D721Med (cell line): Measurements from ENCODE around the gene SCAMP1.

Source experiments
- DNase-seq: peaks from one replicate; pipeline ENCODE4 v3.0.0; 2011; ENCODE audit warnings: low spot score; ENCODE audit not compliant: insufficient read length
- FAIRE-seq: peaks from 2 replicates; lab custom pipeline; 2011; peaks lifted over from hg19 to GRCh38; lab: Jason Lieb, UNC
- TF ChIP-seq, protein P1 (sequence below): IDR thresholded peaks from 2 replicates; pipeline ENCODE4 v1.5.1; 2012; ENCODE audit warnings: mild to moderate bottlenecking, control low read depth; ENCODE audit not compliant: insufficient read depth; ENCODE audit errors: missing control alignments

Gene SCAMP1

DNA sequence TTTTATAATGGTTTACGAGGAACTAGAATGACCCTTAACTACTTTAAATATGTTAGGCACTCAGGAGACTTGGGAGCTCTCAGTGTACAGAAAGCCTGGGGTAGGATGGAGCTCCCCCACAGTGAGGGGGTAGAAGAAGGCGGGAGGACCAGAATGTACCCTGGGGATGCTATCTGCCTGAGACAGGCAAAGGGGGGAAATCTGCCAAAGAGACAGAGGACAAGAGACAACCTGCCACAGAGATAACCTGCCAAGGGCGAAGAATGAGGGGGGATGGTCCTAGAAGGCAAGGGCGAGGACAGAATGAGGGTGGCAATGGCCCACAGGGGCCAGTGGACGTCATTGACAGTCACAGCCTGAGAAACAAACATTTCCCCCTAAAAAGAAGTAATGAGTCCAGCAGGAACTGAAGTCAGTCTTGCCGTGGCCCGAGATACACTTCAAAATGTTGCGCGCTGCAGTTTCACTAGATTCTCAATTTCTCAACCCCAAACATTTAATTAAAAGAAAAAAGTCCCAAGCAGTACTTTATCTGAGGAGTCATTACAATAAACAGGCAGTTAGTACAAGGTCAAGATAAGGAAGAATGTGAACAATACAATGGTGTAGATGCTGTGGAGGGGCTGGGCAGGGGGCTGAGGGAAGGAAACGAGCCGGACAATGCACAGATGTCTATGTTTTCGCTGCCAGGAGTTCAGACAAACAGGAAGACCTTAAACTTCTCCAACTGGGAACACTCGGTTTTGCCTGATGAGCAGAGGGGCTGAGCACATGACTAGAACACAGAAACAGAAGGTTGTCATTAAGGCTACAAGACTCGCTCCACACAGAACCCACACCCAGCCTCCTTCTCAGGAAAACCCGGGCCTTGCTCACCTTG lies 163.1 kb downstream of the SCAMP1 start:
- no peak for DNase-seq
- FAIRE-seq, result no peak
- TF ChIP-seq, protein P1, sequence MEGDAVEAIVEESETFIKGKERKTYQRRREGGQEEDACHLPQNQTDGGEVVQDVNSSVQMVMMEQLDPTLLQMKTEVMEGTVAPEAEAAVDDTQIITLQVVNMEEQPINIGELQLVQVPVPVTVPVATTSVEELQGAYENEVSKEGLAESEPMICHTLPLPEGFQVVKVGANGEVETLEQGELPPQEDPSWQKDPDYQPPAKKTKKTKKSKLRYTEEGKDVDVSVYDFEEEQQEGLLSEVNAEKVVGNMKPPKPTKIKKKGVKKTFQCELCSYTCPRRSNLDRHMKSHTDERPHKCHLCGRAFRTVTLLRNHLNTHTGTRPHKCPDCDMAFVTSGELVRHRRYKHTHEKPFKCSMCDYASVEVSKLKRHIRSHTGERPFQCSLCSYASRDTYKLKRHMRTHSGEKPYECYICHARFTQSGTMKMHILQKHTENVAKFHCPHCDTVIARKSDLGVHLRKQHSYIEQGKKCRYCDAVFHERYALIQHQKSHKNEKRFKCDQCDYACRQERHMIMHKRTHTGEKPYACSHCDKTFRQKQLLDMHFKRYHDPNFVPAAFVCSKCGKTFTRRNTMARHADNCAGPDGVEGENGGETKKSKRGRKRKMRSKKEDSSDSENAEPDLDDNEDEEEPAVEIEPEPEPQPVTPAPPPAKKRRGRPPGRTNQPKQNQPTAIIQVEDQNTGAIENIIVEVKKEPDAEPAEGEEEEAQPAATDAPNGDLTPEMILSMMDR, result no peak

DNA sequence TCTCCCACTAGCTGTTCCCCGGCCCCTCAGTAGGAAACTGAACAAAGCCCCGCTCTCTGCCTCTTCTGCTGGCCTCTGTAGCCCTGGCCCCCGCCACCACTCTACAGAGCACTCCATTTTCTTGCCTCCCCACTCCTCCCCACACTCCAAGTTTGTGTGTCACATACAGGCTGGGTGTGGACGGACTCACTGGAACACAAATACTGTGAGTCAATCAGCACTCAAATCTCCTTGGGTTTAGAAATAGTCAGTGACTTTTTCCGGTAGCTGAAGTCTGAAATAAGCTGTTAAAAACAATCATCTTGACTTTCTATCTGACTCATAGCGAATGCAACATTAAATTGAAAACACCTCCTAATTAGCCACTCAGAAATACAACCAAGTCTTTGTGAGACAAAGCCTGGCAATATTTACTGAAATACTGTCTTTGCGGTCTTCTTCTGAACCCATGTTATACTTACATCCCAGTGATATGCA lies 165.7 kb downstream of the SCAMP1 start:
- no peak for DNase-seq
- TF ChIP-seq, protein P1, result no peak
- FAIRE-seq, result no peak

DNA sequence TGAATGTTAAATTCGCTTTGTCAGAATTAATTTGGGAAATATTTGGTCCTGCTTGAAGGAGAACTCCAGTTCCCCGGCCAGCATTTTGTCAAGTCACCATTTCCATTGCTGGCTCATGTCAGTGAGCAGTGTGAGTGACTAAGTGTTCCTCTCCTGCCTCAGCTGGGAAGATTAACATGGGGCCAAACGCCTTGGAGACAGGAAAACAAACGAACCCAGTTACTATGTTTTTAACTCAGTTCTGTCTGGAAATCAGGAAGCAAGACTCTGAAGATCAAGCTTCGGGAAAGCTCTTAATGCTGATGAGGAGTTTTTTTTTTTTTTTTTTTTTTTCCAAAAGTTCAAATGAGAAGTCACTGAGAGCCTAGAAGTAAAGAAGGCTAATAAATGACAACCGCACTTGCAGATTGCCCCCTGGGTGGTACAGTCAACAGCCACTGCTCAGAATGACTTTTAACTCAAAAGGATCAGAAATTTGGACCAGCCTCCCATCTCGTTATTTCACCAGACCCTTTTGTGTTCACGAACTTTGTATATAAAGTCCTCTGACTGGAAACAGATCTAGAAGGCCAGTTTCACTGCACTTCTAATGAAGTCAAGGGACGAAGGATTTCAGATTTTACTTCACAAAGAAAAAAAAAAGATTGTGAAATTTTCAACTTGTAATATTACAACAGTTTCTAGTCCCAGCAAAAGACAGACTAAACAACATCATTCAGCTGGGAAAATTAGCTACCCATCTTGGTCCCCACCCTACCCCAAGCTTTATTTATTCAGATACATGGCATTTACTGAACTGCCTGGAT lies 166.8 kb downstream of the SCAMP1 start:
- TF ChIP-seq, protein P1, result no peak
- DNase-seq, result no peak
- no peak for FAIRE-seq

DNA sequence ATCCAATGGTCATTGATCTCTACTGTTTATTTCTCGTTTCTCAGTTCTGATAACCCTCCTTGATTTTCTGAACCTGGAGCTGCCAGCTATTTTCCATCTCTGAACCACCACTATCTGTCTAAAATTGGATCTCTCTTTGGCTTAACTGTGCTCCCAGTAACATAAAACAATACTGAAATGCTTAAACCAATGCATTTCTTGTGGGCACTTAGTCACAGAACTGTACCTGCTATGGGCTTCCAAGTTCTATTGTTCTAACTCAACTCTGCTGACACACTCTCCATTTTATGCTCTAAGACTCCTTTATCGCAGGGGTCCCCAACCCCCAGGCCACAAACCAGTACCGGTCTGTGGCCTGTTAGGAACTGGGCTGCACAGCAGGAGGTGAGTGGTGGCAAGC lies 167.5 kb downstream of the SCAMP1 start:
- TF ChIP-seq, protein P1, result no peak
- FAIRE-seq (no peak), DNase-seq (no peak)
